Subcutaneous adipose tissue (tissue), 4 donors: ENCODE measurements around the gene SPATA2L. TPM values are rescaled to one million over a fixed set of nuclear protein-coding genes. Genes with fewer than 3 reads are reported as not detected.

Source experiments
- total RNA-seq, 4 donors: library from RNA; depleted of rRNA; stranded (reverse); fragments of >200 nt; gene quantifications; one replicate each; pipeline ENCODE4 v1.1.0, GENCODE V29; 2016
- TF ChIP-seq, protein P1 (sequence below): fragments of 450-650 bp; IDR thresholded peaks from one replicate; pipeline ENCODE4 v1.5.1; 2016; ENCODE audit warnings: low read depth, mild to moderate bottlenecking, control low read depth, antibody characterized with exemption, moderate library complexity

SPATA2L gene, protein sequence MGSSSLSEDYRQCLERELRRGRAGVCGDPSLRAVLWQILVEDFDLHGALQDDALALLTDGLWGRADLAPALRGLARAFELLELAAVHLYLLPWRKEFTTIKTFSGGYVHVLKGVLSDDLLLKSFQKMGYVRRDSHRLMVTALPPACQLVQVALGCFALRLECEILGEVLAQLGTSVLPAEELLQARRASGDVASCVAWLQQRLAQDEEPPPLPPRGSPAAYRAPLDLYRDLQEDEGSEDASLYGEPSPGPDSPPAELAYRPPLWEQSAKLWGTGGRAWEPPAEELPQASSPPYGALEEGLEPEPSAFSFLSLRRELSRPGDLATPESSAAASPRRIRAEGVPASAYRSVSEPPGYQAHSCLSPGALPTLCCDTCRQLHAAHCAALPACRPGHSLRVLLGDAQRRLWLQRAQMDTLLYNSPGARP
- 10 to 100 TPM in 2 of 4 donors, 1 to 10 TPM in 2; 7.7 to 10.7 (median 9.4) TPM for total RNA-seq

DNA sequence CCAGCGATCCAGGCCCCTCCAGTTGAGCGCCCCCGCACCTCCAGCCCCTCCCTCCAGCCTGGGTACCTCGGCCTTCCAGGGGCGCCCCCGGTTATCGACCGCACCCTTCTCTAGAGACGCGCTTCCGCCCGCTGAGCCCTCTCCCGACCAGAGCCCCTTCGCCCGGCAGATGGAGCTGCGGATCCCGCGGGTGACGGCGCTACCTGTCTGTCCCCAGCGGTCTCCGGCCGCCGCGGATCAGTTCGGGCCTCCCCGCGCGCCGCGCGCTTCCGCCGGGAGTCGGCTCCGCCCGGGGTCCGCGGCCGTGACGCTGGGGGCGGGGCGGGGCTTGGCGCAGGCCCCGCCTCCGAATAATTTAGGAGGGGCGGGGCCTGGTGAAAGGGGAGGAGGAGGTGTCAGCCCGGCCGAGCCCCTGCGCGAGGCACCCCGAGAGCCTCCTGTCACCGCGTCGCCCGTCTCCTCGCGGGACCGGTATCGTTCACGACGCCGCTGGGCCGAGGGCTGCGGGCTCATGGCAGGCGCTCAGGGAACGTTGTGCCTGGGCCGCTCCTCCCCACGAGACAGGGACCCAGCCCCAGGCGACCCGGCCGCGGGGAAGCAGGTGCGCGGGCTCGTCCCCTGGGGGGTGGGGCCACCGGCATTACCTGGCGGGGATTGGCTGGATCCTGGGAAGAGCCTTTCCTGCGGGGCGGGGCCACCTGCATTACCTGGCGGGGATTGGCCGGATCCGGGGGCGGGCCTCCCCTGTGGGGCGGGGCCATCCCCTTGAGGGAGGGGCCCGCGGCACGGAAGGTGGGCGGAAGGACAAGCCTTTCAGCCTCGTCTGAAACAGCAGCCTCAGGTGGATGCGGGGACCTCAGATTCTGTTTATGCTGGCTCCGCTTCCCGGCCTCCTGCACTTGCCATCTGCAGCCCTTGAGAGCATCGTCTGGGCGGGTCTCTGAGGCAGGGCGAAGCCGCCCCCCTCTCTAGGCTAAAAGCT, at the start of gene SPATA2L:
TSS of gene SPATA2L (minus strand) at position 281 of the 982 bp plus-strand sequence. CDS start 473 bp downstream, outside the sequence.
- TF ChIP-seq, protein P1, sequence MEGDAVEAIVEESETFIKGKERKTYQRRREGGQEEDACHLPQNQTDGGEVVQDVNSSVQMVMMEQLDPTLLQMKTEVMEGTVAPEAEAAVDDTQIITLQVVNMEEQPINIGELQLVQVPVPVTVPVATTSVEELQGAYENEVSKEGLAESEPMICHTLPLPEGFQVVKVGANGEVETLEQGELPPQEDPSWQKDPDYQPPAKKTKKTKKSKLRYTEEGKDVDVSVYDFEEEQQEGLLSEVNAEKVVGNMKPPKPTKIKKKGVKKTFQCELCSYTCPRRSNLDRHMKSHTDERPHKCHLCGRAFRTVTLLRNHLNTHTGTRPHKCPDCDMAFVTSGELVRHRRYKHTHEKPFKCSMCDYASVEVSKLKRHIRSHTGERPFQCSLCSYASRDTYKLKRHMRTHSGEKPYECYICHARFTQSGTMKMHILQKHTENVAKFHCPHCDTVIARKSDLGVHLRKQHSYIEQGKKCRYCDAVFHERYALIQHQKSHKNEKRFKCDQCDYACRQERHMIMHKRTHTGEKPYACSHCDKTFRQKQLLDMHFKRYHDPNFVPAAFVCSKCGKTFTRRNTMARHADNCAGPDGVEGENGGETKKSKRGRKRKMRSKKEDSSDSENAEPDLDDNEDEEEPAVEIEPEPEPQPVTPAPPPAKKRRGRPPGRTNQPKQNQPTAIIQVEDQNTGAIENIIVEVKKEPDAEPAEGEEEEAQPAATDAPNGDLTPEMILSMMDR, result no peak

DNA sequence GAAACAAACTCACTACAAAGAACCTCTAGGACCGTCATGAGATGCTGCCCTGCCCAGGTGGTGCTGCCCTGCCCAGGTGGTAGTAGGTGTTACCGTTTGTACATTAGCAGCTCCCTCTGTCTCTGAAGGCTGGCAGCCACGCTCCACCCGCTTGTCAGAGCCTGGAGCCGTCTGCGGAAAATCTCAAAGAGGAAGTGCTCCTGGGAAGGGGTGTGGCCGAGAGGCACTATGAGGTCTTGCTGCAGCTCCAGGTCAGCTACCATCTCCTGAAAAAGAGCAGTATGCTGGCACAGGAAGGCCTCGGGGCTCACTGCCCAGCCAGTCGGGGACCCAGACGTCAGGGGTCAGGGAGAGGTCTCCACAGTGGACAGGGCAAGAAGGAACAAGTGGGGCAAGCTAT, 48.1 kb upstream of the SPATA2L start:
- TF ChIP-seq, protein P1, result no peak

DNA sequence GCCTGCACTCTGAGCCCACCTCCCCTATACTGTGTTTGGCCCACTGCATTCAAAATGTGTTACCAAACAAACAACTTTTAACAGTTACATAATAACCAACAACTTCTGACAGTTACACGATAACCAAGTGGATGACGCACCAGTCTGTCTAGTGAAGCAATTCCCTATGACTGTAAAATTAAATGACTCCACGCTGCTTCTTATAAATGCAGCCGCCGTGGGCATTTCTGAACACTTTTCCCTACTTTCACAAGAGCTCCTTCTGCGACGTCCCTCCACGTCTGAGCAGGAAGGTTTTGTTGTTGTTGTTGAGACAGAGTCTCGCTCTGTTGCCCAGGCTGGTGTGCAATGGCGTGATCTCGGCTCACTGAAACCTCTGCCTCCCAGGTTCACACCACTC, 47.4 kb upstream of the SPATA2L start:
- TF ChIP-seq, protein P1, result no peak

DNA sequence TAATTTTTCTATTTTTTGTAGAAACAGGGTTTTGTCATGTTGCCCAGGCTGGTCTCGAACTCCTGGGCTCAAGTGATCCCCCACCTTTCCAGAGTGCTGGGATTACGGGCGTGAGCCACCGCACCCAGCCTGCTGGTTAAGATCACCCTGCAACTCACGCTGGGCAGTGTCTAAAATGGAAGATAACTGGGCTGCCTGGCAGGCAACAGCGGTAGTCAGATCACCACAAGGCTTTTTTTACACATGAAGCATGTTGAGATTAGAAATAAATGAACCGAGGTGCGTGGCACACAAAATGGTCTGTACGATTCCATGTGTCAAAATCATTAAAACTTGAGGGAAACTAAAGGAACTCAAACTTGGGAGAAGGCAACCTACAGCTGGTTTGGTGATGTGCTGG, 46.6 kb upstream of the SPATA2L start:
- TF ChIP-seq, protein P1, result no peak

DNA sequence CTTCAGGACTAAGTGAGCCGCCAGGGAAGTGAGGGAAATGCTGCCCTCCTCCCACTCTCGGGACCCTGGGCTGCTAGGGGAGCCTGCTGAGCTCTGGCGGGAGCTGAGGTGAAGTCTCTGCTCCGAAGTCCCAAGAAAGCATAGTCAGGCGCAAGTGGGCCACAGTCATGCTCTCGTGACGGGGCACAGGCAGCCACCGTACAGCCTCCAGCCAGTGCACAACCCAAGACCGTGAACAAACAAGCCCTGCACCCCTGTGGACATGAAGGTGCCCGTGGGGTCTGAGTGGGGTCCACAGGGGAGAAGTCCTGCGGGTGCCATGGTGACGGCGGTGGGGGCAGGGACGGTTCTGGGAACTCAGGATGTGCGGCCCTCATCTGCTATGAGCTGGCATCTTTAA, 44.5 kb upstream of the SPATA2L start:
- TF ChIP-seq, protein P1, result no peak

DNA sequence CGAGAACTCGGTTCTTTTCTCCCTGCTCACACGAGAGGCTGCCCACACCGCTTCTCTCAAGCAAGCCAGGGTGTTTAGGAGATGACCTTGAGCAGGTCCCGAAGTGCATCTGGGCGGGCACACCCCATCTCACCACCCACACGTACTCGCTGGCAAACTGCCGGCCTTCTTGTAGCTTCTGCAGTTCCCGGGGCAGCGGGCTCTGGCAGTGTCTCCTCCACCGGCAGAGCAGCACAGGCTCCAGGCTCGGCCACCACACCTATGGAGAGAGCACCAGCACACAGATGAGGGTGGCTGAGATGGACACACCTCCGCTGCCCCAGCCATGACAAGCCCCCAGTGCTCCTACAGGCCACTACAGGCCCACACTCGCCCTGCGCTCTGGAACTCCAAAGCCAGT, 43.3 kb upstream of the SPATA2L start:
- TF ChIP-seq, protein P1, result no peak

DNA sequence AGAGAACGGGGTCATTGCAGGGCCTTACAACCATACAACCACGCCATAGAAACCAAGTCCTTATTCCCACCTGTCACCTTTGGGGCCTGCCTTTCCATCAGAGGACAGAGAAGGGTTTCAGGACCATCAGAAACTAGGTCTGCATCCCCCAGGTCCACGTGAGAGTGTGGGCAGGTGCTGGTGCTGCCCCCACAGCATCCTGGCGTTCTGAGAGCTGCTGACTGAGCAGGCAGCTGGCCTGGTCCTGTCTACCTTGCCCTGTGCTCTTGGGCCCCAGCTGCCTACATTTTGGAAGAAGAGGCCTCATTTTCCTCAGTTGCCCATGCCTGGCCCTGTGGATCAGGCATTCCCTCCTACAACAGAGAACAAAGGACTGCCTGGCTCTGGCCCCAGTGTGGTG, 41.4 kb upstream of the SPATA2L start:
- TF ChIP-seq, protein P1, result no peak
